ENCODE data around the gene C4orf50.

The C4orf50 gene

DNA sequence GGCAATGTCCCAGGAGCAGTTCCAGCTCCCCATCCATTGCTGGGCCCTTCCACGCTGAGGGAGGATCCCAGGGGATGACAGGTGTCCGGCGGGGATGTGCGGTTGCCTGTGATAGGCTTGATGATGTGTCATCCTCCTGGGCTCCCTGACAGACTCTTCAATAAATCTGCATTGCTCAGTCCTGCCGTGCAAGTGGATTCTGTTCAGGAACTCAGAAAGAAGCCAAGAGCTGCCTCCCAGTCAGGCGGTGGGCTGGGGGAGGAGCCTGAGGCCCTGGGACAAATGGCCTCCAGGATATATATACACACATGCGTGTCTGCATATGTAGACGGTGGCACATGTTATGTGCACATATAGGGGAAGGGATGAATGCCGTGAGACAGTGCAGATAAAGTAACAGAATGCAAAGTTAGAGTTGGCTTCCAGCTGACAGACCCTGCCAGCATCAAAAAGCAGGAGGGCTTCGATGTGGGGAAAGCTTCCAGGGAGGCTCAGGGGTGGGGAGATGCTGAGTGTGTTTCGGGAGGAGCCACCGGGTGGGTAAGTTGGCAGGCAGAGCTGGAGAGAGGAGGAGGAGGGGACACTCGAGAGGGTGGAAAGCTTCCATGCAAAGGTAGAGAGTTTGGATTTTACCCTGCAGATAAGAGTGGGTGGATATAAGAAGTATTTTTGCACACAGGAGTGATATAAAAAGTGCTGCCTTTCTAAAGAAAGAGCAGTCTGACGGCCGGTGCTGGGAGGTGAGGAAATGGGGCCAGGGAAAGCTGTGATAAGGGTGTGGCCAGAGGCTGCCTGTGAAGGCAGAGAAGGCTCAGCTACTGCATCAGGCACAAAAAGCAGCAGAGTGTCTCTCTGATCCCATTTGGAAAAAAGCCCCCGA, 96.9 kb downstream of the C4orf50 start:
- no peak for DNase-seq (ENCODE audit: low read depth)

DNA sequence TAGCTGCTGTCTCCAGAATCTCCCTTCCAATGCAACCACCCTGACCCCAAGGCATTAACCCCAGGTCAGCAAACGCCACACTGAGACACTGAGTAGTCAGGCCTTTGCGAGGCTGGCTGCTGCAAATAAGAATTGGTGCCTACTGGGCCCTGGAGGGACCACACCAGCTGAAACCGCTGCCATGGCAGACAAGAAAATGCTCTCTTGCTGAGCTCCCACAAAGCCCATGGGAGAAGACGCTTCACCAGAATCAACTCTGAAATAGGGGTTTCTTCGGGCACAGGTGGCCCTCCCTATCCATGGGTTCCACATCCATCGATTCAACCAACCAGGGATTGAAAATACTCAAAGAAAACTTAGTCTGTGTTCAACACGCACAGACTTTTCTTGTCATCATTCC, 98.7 kb downstream of the C4orf50 start:
- DNase-seq (ENCODE audit: low read depth): no peak

DNA sequence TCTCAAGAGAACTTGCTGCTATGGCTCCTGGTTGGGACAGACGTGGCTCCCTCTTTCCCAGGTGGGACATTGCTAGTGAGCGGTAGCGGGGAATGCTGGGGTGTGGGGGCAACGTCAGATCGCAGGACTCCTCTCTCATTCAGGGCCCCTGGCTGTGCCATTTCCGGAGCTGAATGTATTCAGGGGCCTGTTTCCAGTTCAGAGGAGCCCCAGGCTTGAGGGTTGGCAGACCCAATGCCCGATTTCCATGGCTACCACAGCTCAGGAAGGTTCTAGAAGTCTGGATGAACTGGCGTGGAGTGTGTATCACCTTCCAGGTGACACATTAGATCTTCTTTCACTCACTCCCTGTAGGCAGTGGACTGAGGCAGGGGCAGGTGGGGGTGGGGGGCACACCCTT, 99.2 kb downstream of the C4orf50 start:
- DNase-seq (ENCODE audit: low read depth): no peak

DNA sequence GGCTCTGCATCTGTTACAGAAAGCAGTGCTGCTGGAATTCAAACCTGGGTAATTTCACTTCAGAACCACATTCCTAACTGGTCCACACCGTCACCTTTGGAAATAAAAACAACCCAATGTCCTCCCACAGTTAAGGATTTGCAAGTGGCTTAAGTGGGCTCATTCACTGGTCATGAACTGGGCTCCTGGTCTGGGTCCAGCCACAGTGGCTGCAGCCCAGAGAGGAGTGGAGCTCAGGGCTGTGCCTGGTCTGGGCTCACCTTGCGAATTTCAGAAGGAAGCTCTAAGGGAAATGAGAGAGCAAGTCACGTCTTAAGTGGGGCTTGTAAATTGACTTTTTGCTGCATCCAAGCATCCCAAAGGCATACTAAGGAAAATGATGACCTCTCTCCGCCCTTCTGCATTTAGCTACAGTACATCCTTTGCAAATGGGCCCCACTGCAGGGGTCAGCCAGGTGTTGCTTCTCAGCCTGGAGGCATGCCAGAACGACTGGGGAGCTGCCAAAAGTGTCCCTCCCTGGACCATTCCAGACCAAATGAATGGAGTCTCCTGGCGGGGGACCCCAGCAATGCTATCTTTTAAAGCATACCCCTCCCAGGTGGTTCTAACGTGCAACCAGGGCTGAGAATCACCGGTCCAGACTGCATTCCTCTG, 99.8 kb downstream of the C4orf50 start:
- no peak for DNase-seq (ENCODE audit: low read depth)

DNA sequence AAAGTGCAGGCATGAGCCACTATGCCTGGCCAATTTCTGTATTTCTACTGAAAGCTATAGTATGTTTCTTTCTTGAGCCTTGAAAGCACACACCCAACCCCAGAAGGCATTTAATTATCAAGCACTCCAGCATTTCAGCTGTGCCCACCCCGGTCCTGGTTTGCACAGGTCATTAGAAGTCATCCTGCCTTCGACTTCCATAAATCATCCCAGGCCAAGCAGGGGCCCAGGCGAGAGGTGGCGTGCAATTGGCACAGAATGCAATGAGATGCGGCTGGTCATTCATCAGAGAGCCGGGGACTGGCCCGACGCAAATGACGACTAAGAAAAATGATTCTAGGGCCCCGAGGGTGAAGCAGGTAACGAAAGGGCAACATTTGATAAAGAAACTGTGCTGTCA, 100.6 kb downstream of the C4orf50 start:
- no peak for DNase-seq (ENCODE audit: low read depth)

DNA sequence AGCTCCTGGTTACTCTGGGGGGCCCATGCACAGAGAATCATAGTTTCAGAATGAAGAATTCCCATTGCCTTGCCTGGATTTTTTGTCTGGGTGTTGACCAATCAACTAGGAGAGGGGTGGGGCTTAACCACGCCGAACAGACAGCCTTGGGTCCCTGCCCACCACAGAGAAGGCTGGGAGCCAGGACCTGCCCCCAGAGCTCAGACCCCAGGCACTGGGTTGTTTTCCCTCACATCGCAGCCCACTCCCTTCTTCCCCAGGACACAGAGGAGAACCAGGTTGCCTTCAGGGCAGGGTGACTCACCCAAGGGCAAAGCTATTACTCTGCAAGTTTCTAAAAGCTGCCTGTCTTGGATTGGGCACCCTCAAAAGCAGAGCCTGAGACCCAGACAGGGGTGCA, 102.0 kb downstream of the C4orf50 start:
- no peak for DNase-seq (ENCODE audit: low read depth)

DNA sequence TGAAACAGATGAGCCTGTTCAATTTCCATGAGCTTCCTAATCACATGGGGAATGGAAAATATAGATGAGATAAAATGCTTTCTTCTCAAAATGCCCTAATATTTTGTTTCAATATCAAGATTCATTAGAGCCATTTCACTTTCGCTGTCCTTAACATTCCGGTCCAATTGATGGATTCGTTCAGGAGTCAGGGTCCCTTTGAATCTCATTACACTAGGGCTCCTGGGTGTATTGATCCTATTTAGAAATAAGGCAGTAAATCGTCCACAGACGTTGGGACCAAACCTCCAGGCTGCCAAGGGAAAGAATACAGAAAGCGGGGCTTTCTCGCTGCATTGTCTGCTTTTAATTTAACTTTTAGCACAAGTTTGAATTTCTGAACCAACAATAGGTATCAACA, 104.8 kb downstream of the C4orf50 start:
- no peak for DNase-seq (ENCODE audit: low read depth)

DNA sequence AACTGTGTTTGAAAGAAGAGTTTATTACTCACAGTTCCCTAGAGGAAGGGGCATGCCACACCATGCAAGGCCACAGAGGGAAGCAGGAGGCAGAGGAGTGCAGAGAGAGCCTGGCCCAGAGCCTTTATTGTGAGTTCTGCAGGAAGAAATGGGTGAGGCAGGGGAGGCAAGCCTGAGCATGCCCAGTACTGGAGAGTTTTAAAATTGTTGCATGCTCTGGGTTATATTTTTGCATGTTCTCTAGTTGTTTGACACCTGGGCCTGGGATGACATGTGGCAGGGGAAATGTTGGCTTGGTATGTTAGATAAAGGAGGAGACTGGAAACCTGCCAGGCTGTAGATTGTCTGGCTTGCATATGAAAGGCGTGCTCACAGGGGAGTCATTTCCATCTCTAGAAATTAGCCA, 105.6 kb downstream of the C4orf50 start:
- no peak for DNase-seq (ENCODE audit: low read depth)

DNA sequence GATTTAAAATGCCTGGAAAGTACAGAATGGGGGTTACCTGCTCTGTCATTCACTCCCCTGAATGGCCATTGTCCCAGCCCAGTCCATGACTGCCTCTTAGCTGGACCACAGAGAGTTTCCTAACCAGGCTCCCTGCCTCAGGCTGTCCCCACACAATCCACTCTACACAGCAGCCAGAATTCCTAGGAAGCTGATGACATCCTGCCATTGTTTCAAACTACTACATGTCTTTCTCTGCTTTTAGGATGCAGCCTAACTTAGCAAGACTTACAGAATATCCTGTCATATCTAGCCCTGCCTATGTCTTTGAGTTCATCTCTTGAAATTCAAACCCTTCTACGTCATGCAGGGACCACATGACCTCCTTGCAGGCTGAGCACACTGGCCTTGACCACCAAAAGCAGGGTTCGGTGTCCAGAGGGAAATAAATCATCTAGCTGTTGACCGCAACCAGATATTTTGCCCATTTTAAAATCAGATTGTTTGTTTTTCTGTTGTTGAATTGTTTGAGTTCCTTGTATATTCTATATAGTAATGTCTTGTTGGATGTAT, 109.3 kb downstream of the C4orf50 start:
- DNase-seq (ENCODE audit: low read depth): no peak

DNA sequence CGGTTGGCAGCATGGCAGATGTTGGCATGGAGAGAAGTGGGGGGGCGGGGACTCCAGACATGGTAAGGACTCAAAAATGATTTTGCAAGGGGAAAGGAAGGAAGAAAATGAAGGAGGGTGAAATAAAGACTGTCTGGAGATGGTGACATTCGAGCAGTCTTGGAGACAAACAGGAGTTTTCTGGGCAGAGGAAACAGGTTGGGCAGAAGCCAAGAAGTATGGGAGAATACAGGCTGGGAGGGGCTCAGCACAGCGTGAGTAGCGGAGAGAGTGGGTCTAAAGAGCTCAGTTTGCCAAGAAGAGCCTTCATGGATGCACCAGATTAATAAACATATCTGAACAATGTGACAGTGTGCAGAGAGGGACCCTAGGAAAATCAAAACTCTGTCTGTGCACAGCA, 112.0 kb downstream of the C4orf50 start:
- no peak for DNase-seq (ENCODE audit: low read depth)

DNA sequence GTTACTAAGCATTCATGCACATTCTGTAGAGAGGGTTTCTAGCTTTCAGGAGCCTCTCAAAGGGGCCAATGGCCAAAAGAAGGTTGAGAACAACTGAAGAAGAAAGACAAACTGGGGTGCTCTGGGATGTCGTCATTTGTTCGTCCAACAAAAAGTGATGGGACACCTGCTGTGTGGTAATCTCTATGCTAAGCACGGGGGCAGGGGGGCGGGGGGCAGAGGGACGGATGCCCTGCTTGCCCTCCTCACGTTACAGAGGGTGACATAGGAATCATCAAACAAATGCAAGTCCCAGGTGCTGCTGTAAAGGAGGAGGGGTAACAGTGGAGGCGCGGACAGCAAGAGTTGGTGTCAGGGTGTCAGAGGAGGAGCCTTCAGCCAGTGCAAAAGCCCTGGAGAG, 112.5 kb downstream of the C4orf50 start:
- no peak for DNase-seq (ENCODE audit: low read depth)

DNA sequence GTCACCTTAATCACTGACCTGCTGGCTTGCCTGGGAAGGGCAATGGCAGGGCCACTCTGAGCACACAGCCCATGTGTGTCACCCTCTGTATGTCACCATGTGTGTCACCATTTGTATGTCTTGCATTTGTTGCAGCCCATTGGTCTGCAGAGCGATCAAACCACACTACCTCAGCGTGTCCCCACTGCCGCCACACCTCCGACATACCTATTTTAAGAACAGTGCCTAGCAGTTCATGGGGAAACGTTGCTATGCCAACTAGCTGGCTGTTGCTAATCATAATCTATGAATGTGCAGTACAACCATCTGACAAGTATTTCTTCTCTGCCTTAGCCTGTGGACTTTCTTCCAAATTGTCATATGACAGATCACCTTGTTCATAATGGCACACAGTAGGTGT, 117.4 kb downstream of the C4orf50 start:
- no peak for DNase-seq (ENCODE audit: low read depth)

DNA sequence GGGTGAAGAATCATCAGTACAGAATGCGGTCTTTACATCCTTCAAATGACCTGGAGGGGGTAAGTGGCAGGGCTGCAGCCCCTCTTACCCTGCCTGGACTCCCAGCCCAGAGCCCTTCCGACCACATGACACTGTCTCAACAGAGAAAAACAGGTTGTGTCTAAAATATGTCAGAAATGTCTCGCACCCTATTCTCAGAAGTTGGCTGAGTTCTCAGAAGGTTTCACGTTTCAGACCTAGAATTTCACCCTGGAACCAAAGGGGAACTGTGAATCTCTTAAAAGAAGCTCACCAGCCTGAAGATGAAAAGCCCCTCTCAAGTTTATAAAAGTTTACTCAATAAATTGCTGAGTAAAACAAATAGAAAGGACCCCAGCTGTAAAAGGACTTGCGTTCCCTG, 118.3 kb downstream of the C4orf50 start:
- no peak for DNase-seq (ENCODE audit: low read depth)

DNA sequence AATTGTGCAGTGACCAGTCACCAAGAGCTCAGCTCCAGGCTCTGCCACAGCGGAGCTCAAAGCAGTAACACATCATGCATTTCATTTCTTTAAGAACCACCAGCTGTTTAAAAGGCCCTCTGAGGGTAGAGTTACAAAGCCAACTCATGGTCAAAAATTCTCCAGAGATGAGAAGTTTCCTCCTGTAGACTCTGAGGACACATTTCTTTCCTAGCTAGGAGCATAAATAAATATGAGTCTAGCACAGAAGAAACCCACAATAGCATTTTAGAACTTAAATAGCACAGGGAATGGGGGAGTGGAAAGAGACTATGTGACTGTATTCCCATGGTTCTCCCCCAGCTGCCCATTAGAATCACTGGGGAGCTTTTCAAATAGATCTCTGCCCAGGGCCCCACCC, 118.8 kb downstream of the C4orf50 start:
- no peak for DNase-seq (ENCODE audit: low read depth)

DNA sequence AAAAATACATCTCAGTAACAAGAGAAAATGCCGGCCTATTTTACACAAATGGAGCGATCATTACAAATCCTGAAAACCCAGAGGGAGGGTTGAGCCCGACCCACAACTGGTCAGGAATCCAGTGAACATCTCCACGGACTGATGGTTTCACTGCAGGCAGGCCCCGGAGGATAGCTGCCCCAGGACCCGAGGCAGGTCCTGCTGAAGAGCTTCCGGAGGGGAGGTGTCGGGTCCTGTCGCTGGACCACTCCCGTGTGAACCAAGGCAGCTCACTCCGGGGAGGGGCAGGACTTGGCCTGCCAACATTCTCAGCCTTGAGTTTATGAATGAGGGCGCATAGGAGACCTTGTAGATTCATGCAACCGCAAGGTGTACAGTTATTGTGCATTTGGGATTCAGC, 120.6 kb downstream of the C4orf50 start:
- no peak for DNase-seq (ENCODE audit: low read depth)

DNA sequence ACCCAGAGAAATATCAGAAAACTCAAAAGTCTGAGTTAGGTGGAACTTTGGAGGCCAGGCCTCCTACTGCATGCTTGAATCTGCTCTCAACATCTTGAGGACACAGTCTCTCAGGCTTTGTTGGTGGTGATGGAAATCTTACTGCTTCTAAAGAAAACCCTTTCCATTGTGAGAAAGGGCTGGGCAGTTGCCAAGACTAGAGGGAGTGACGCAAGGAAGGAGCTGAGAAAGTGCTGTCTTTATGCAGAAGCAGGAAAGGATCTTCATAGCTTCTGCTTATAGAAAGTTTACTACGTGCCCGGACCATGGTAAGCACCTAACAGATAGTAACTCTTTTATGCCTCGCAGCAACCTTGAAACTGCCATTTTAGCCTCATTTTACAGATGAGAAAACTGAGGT, 122.9 kb downstream of the C4orf50 start:
- no peak for DNase-seq (ENCODE audit: low read depth)

DNA sequence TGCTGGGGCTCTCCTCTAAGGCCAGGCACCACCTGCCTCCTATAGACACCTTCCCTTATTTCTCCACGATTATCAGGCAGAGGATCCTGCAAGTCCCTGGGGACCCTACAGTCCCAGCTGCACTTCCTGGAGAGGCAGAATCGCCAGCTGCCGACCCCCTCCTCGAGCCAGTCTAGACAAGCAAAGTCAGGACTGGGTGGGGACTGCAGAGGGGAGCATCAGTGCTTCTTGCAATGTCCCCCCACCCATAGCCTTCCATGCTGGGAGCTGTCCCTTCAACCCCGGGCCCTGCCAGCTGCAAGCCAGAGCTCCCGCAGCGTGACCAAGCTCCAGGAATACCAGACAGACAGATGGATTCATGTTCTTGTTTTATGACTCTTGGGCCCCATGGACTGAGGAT, 124.0 kb downstream of the C4orf50 start:
- DNase-seq (ENCODE audit: low read depth): no peak

DNA sequence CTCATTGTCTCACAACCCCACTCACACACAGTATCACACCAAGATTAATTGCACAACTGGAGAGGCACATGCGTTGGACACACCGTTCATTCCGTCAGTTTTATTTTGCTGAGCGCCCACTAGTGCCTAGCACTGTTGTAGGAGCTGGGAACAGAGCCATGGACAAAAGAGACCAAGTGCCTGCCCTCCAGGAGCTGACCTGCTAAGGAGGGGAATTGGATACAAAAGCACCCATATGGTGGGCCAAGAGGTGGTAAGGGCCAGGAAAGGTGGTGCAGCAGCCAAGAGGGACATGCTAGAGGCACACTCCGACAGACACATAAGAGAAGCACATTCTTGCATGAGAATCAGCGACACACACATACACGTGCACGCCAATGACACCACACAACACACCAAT, 124.6 kb downstream of the C4orf50 start:
- no peak for DNase-seq (ENCODE audit: low read depth)

DNA sequence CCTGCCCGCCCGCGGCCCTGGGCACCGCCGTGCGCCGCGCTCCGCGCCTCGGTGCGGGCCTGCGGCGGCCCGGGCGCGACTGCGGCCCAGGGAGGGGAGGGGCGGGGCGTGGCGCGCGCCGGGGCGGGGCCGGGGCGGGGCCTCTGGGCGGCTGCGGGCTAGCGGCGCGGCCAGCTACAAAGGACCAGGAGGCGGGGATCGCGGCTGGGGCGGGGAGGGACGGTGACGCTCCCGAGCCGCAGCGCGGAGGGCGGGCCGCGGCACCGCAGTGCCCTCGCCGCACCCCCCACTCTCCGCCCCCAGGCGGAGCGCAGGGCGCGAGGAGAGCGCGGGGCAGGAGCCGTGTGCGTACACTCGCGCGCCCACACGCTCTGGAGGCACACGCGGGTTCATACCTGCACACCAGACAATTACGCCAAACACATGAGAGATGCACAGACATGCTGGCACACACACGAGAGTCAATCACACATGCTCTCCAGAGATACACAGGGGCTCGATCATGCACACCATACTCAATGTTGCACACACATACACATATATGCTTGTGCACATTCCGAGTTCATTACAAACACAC, 125.1 kb downstream of the C4orf50 start, which contains the start of gene CRMP1:
CRMP1 (minus strand) TSS at position 83 of the 577 bp plus-strand sequence. CDS start 117 bp downstream, outside the sequence.
- no peak for DNase-seq (ENCODE audit: low read depth)

DNA sequence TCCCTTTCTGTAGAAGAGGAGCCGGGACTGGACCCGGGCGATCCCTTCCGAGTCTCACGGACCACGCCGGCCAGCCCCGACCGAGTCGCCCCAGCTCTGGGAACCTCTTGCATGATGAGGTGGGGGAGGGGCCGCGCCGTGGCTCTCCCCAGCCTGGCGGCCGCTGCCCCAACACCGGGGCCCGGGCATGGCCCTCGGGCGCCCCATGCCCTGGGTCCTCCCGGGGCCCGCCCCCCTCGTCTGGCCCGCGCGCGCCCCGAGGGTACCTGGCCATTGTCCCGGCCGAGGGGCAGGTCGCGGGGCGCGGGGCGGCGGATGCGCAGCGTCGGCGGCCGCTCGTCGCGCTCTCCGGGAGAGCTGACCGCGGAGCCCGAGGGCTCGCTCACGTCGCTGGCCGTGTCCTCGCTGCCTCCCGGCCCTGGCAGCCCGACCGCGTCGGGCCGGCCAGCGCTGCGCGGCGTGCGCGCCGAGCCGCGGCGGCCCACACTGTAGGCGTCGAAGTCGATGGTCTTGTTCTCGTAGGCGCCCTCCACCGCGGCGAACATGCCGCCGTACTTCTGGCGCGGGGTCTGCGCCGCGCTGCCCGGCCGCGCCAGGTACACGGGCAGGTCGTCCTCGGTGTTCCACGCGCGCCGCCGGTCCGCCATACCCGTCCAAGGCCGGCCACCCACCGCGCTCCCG, 125.8 kb downstream of the C4orf50 start:
- no peak for DNase-seq (ENCODE audit: low read depth)

DNA sequence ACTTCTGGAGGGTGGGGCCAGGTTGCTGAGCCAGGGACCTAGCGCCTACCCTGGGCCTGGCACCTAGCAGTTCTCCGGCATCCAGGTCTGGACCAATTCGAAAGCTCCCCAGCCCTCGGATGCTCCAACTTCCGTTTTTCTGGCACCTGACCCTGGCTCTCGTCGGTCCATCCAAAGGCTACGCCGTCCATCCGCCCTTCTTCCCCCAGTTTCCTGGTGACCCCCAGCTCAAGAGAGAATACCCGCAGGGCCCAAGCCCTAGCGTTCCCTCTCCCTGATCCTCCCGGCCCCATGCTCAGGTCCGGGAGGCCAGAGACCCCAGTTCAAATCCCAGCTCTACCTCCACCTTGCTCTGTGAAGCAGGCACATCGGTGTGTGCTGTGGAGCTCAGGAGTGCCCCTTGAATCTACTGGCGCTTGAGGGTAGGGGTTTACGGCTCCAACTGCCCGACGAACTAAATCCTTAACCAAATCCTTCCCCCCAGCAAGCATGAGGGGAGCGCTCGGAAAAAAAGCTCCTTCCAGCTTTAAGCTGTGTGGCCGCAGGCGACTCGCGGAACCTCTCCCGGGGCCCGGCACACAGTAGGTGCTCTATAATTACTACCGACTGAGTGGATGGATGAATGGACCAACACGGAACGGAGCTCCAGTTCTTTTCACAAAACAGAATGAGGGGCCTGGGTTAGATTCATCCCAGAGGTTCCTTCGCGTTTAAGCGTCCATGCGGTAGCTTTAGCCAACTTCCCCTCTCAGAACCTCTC, 126.5 kb downstream of the C4orf50 start:
- no peak for DNase-seq (ENCODE audit: low read depth)
